Activated T-helper 9 cell treated with anti-CD3 and anti-CD28 coated beads, Interleukin-2, amount 50 U/mL, for 16 hours (primary cell): ENCODE measurements around the gene SH2D3A.
"Not testable (repeated sequence)": the region's sequence is repeated elsewhere in the genome, so short reads cannot be mapped to it uniquely, and the experiment has no call there.

Source experiments
- DNase-seq: peaks from one replicate; pipeline ENCODE4 v3.0.0-alpha.2; 2020; ENCODE audit warnings: low read depth

SH2D3A gene

GRCh38 chr19:6767357-6768235 lies at the start of gene SH2D3A:
Gene SH2D3A, minus strand, starts transcription at chr19:6767435. Its CDS starts 3,687 bp downstream, at chr19:6763748.
- DNase-seq: peak; percentile 90

GRCh38 chr19:6813659-6814058 lies 46.4 kb upstream of the SH2D3A start:
- no peak for DNase-seq

GRCh38 chr19:6812612-6813011 lies 45.4 kb upstream of the SH2D3A start:
- no peak for DNase-seq

GRCh38 chr19:6811906-6812305 lies 44.7 kb upstream of the SH2D3A start:
- DNase-seq: no peak

GRCh38 chr19:6811378-6811777 lies 44.1 kb upstream of the SH2D3A start:
- no peak for DNase-seq

- DNase-seq: no peak
These were observed 42.0 kb upstream of the SH2D3A start for GRCh38 chr19:6809262-6809661.

- no peak for DNase-seq
These were observed 41.3 kb upstream of the SH2D3A start for GRCh38 chr19:6808494-6808893.

- DNase-seq: no peak
These were observed 40.1 kb upstream of the SH2D3A start for GRCh38 chr19:6807291-6807690.

GRCh38 chr19:6806488-6806887 lies 39.3 kb upstream of the SH2D3A start:
- DNase-seq: no peak

GRCh38 chr19:6803036-6803404 lies 35.8 kb upstream of the SH2D3A start:
- DNase-seq: no peak

- DNase-seq: peak; percentile 64
These were observed 35.3 kb upstream of the SH2D3A start for GRCh38 chr19:6802336-6803035.

- peak; percentile 67 for DNase-seq
These were observed 34.4 kb upstream of the SH2D3A start for GRCh38 chr19:6801485-6802086.

- no peak for DNase-seq
These were observed 33.8 kb upstream of the SH2D3A start for GRCh38 chr19:6800991-6801484.

GRCh38 chr19:6800160-6800790 lies 33.0 kb upstream of the SH2D3A start:
- DNase-seq: not testable (repeated sequence)

- no peak for DNase-seq
These were observed 30.4 kb upstream of the SH2D3A start for GRCh38 chr19:6797646-6798045.

- DNase-seq: no peak
These were observed 29.0 kb upstream of the SH2D3A start for GRCh38 chr19:6796278-6796677.

GRCh38 chr19:6794686-6795431 lies 27.6 kb upstream of the SH2D3A start:
- no peak for DNase-seq

GRCh38 chr19:6793973-6794372 lies 26.7 kb upstream of the SH2D3A start:
- no peak for DNase-seq

GRCh38 chr19:6793411-6793810 lies 26.2 kb upstream of the SH2D3A start:
- no peak for DNase-seq

GRCh38 chr19:6791237-6791636 lies 24.0 kb upstream of the SH2D3A start:
- no peak for DNase-seq
